Thyroid gland (tissue), 4 donors: Measurements from ENCODE around the gene SH2D4B. TPM values are rescaled to one million over a fixed set of nuclear protein-coding genes. Genes with fewer than 3 reads are reported as not detected.

ENCODE experiments used
- DNase-seq, 2 donors: peaks; one replicate each; pipeline ENCODE4 v3.0.0-alpha.2; 2019
- H3K27ac ChIP-seq, 3 donors: fragments of 200-600 bp; sonication (generic); 1 replicate in 2 of 3; 2 replicates in 1 of 3; pipeline ENCODE4 v1.5.1; 2016 to 2019; ENCODE audit warnings: mild to moderate bottlenecking in 1 of 3, moderate library complexity in 1 of 3
- H3K27me3 ChIP-seq: fragments of 200-600 bp; sonication (generic); one replicate; pipeline ENCODE4 v1.5.1; 2019
- H3K36me3 ChIP-seq, 2 donors: fragments of 200-600 bp; sonication (generic); one replicate each; pipeline ENCODE4 v1.5.1; 2016 to 2019
- H3K4me1 ChIP-seq, 2 donors: fragments of 200-600 bp; sonication (generic); one replicate each; pipeline ENCODE4 v1.5.1; 2017 to 2019
- H3K4me3 ChIP-seq, 3 donors: fragments of 200-600 bp; sonication (generic); replicated peaks in 1 of 3; 1 replicate in 2 of 3; 2 replicates in 1 of 3; pipeline ENCODE4 v1.5.1; 2016; ENCODE audit warnings: mild to moderate bottlenecking in 1 of 3
- H3K9me3 ChIP-seq: fragments of 200-600 bp; sonication (generic); one replicate; pipeline ENCODE4 v1.5.1; 2017
- CTCF ChIP-seq, 6 experiments: fragments of 200-600 bp in 3 of 6; fragments of 450-650 bp in 3 of 6; sonication (generic) in 3 of 6; IDR thresholded peaks; one replicate each; pipeline ENCODE4 v1.5.1; 2016 to 2019; ENCODE audit warnings: antibody characterized with exemption in 6 of 6, mild to moderate bottlenecking in 2 of 6, inconsistent platforms in 1 of 6, moderate library complexity in 1 of 6
- POLR2A ChIP-seq, 2 donors: fragments of 450-650 bp; IDR thresholded peaks; one replicate each; pipeline ENCODE4 v1.6.1; 2017; ENCODE audit warnings: antibody characterized with exemption in 2 of 2, mild to moderate bottlenecking in 2 of 2, moderate library complexity in 1 of 2
- WGBS, 2 donors: methylation state at CpG; one replicate each; pipeline ENCODE4 v1.1.5; 2017; 5-methylcytosine and 5-hydroxymethylcytosine counted together
- intact Hi-C: fragments of 100-400 bp; cut with DNase I; formaldehyde crosslinking; loops from one replicate; pipeline ENCODE4 v1.15.1; 2023
- total RNA-seq, 4 donors: library from RNA; depleted of rRNA; stranded (reverse); fragments of >200 nt; gene quantifications; one replicate each; pipeline ENCODE4 v1.2.3, GENCODE V29; 2016

Gene SH2D4B
- total RNA-seq, 4 donors from 2014 or later: 1.1 to 1.6 TPM; not detected in 2

GRCh38 chr10:80504897-80505465 is 32.7 kb upstream of the SH2D4B start:
- TF ChIP-seq CTCF (IDR thresholded peaks at IDR 0.05) (no peak), POLR2A (IDR thresholded peaks at IDR 0.05) (no peak)
- DNase-seq: no peak
- Histone ChIP-seq H3K4me1 (peaks cover 52 to 89% of the 10 kb centered on the region in 2 donors), H3K9me3 (no peaks in the 10 kb centered on the region), H3K27me3 (no peaks in the 10 kb centered on the region), H3K4me3 (no peak overlapping the region), H3K36me3 (peaks cover 15 to 22% of the 10 kb centered on the region in 2 donors), H3K27ac (peak overlapping the region; percentile 10 to 94 (median 86))
- intact Hi-C loops: loop anchor here (5.0 to 10.0 kb wide), 2 partner anchors 58 to 120 kb away; no protein-coding TSS in a partner anchor
- 72 to 78% methylated on average over 4 to 5 of the region's 5 CpGs for WGBS, 2 donors

- WGBS, 2 donors: 80 to 91% methylated on average over 6 of the region's 6 CpGs
- Histone ChIP-seq H3K4me3 (no peak overlapping the region), H3K36me3 (peaks cover 17 to 22% of the 10 kb centered on the region in 2 donors), H3K27me3 (no peaks in the 10 kb centered on the region), H3K4me1 (peaks cover 44 to 78% of the 10 kb centered on the region in 2 donors), H3K27ac (peak overlapping the region; percentile 30 to 94 (median 86)), H3K9me3 (no peaks in the 10 kb centered on the region)
- intact Hi-C loops: loop anchor here (10.0 kb wide), 1 partner anchor 121 kb away; no protein-coding TSS in a partner anchor
- TF ChIP-seq POLR2A (IDR thresholded peaks at IDR 0.05) (no peak), CTCF (IDR thresholded peaks at IDR 0.05) (no peak)
- no peak for DNase-seq
Observed at GRCh38 chr10:80506189-80506575, 31.5 kb upstream of the SH2D4B start.

GRCh38 chr10:80506836-80507487 is 30.7 kb upstream of the SH2D4B start:
- Histone ChIP-seq H3K27ac (peak overlapping the region in 2 of 3 donors; percentile 86 to 94), H3K36me3 (peaks cover 22 to 25% of the 10 kb centered on the region in 2 donors), H3K4me3 (no peak overlapping the region), H3K27me3 (no peaks in the 10 kb centered on the region), H3K9me3 (no peaks in the 10 kb centered on the region), H3K4me1 (peaks cover 38 to 70% of the 10 kb centered on the region in 2 donors)
- TF ChIP-seq CTCF (IDR thresholded peaks at IDR 0.05) (no peak), POLR2A (IDR thresholded peaks at IDR 0.05) (no peak)
- 91 to 94% methylated on average over 10 to 12 of the region's 13 CpGs for WGBS, 2 donors
- intact Hi-C loops: loop anchor here (10.0 kb wide), 1 partner anchor 122 kb away; no protein-coding TSS in a partner anchor
- DNase-seq: no peak

GRCh38 chr10:80509108-80509402 is 28.6 kb upstream of the SH2D4B start:
- no peak for DNase-seq
- H3K4me3 ChIP-seq: no peak overlapping the region
- peaks cover 22 to 49% of the 10 kb centered on the region in 2 donors for H3K4me1 ChIP-seq
- intact Hi-C loops: loop anchor here (10.0 kb wide), 1 partner anchor 124 kb away; no protein-coding TSS in a partner anchor
- peak overlapping the region in 2 of 3 donors; percentile 43 to 62 for H3K27ac ChIP-seq
- WGBS, 2 donors: 76 to 87% methylated on average over 8 of the region's 8 CpGs
- H3K9me3 ChIP-seq: no peaks in the 10 kb centered on the region
- no peaks in the 10 kb centered on the region for H3K27me3 ChIP-seq
- TF ChIP-seq POLR2A (IDR thresholded peaks at IDR 0.05): no peak
- no peak for TF ChIP-seq CTCF (IDR thresholded peaks at IDR 0.05)
- peaks cover 42 to 45% of the 10 kb centered on the region in 2 donors for H3K36me3 ChIP-seq
